ENCODE measurements around the gene RAG1.
"Not testable (repeated sequence)": the region's sequence is repeated elsewhere in the genome, so short reads cannot be mapped to it uniquely, and the experiment has no call there.

RAG1 gene

DNA sequence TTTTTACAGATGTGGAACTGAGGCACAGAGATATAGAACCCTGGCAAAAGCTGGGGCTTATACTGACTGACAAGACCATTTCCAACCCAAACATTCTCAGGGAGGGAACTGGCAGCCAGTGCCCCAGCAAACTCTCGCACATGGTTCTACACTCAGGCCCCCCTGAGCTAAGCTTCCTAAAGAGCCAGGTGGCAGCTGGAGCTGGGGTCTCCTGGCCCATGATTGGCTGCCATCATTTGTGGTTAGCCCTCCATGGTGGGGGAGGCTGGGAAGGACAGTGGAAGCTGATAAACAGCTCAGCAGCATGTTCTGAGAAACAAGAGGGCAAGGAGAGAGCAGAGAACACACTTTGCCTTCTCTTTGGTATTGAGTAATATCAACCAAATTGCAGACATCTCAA, at the start of gene RAG1:
TSS of gene RAG1 (plus strand) at position 314 of the 400 bp plus-strand sequence. CDS start 5,298 bp downstream, outside the sequence.
- DNase-seq (ENCODE audit: low read depth): no peak

DNA sequence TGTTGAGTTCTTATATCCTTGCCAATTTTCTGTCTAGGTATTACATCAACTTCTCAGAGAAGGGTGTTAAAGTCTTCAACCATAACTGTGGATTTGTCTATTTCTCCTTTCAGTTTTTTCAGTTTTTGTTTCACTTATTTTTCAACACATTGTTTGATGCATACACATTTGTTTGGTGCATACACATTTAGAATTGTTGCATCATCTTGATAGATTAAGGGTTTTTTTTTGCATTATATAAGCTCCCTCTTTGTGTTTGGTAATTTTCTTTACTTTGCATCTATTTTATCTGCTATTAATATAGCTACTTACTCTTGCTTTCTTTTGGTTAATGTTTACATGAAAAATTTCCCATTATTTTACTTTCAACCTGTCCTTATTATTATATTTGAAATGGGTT, 37.0 kb upstream of the RAG1 start:
- no peak for DNase-seq (ENCODE audit: low read depth)

GRCh38 chr11:36532941-36533601, 34.7 kb upstream of the RAG1 start:
- DNase-seq (ENCODE audit: low read depth): no peak

DNA sequence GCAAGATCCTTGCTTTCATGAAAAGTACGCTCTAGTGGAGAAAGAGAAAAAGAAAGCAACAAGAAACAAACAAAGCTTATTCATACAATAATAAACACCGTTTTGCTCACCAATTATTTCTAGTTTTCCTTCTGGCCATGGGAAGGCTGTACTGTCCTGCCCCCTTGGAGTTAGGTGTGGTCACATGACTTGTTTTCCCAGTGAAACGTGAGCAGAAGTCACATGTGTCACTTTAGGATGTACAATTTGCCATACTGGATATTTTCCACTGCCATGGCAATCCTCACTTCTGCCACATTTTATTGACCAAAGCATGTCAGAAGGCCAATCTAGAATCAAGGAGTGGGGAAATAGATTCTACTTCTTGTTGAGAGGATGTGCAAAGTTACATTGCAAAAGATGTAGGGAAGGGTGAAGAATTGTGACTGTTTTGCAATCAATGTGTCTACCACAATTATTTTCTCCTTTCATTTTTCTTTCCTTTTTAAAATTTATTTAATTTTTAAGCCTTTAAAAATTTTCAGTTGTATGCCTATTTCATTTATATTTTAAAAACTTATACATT, 33.4 kb upstream of the RAG1 start:
- DNase-seq (ENCODE audit: low read depth): no peak

DNA sequence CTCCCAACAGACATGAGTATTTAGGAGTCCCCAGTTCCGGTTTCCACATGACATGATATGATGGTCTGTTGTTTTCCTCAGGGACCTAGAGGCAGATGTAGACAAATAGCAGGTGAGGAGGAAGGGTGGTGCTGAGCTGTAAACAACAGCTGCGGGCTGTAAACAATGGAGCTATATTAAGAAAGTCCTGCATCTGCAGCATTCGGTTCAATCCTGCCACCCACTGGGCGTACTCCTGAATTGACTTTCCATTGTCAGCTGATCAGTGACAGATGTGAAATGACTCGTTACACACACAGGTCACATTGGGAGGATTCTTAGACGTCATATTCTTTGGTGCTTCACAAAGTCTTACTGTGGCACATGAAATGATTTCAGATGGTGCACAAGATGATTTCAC, 26.8 kb upstream of the RAG1 start:
- no peak for DNase-seq (ENCODE audit: low read depth)

- no peak for DNase-seq (ENCODE audit: low read depth)
Observed at GRCh38 chr11:36550385-36551115, 17.3 kb upstream of the RAG1 start.

- DNase-seq (ENCODE audit: low read depth): not testable (repeated sequence)
Observed at GRCh38 chr11:36557390-36557789, 10.4 kb upstream of the RAG1 start.

- DNase-seq (ENCODE audit: low read depth): no peak
Observed at GRCh38 chr11:36557991-36558390, 9.8 kb upstream of the RAG1 start.

DNA sequence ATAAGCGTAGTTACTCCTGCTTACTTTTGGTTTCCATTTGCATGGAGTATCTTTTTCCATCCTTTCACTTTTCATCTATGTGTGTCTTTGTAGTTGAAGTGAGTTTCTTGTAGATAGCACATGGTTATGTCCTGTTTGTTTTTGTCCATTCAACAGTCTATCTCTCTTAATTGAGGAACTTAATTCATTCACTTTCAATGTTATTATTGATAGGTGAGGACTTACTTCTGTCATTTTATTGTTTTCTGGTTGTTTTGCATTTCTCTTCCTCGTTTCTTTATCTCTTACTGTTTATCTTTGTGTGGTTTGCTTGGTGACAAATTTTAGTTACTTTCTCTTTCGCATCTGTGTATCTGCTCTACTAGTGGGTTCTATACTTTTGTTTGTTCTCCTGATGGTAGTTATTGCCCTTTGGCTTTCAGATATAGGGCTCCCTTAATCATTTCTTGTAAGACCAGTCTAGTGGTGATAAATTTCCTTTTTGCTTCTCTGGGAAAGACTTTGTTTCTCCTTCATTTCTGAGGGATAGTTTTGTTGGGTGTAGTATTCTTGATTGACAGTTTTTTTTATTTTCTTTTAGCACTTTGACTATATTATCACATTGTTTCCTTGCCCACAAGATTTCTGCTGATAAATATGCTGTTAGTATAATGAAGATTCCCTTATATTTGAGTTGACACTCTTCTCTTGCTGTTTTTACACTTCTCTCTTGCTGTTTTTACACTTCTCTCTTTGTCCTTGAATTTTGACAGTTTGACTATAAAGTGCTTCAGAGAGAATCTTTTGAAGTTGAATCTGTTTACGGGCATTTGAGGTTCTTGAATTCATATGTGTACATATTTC, 9.0 kb upstream of the RAG1 start:
- DNase-seq (ENCODE audit: low read depth): no peak

DNA sequence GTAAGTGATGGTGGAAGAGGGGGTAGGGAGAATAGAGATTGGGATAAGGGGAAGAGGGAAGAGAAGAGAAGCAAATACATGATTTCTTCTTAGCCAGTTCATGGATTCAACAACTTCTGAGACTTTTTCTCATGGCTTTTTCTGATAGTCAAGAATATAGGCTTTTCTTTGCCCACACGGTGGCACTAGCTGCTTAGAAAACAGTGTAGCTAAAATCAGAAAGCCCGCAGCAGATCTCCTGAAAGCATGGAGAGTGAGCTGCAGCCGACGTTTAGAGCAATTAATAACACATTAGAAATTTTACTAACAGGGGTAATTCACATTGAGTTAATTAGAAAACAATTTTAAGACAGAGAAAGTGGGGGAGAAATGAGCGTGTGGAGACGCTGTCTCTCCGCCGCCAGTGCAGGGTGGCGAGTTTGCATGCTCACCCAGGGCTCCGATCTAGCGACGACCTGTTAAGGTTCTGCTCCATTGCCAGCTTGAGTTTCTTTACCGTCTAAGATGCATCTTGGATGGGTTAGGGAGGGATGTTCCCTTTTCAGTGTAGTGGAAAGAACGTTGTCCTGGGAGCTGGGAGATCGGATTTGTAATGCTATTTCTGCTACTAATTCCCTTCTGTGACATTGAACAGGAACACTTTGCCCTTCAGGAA, 3.3 kb upstream of the RAG1 start:
- no peak for DNase-seq (ENCODE audit: low read depth)

DNA sequence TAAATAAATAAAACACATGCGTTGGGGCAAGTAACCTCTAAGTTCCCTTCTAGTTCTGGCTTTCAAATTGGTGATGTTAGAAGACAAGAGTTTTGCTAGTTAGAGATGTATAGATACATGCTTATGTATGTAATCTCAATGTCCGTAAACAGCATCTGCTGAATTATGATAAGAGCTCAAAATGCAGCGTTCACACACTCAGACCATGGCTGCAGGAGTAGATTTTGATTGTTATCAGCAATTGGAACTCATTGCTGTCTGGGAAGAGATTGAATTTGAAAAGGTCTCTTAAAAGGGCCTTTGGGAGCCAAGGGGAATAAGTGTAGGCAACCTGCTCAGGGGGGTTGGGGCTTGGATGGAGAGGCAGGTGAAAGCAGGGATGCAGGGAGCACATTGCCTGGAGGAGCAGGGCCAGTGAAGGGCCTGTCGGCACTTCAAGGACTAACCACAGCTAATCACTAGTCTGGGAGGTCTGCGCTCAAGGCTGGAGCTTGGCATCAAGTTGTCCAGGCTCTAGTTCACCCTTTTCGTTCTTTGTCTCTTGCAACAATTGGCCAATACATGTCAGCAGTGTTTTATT, 2.7 kb upstream of the RAG1 start:
- no peak for DNase-seq (ENCODE audit: low read depth)

GRCh38 chr11:36566407-36567053, 1.3 kb upstream of the RAG1 start:
- no peak for DNase-seq (ENCODE audit: low read depth)

DNA sequence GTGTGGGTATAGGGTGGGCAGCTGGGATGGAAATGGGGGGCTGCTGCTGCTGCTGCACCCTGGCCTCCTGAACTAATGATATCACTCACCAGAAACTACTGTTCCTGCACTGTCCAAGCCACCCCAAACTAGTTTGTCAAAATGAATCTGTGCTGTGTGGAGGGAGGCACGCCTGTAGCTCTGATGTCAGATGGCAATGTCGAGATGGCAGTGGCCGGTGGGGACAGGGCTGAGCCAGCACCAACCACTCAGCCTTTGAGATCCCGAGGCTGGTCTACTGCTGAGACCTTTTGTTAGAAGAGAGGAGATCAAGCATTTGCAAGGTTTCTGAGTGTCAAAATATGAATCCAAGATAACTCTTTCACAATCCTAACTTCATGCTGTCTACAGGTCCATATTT, 1.3 kb downstream of the RAG1 start:
- no peak for DNase-seq (ENCODE audit: low read depth)

- DNase-seq (ENCODE audit: low read depth): no peak
Observed at GRCh38 chr11:36574486-36574885, 6.7 kb downstream of the RAG1 start.

DNA sequence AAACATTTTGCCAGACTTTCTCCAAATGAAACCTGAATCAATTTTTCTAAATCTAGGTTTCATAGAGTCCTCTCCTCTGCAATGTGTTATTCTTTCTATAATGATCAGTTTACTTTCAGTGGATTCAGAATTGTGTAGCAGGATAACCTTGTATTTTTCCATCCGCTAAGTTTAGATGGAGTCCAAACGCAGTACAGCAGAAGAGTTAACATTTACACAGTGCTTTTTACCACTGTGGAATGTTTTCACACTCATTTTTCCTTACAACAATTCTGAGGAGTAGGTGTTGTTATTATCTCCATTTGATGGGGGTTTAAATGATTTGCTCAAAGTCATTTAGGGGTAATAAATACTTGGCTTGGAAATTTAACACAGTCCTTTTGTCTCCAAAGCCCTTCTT, 9.6 kb downstream of the RAG1 start:
- no peak for DNase-seq (ENCODE audit: low read depth)

DNA sequence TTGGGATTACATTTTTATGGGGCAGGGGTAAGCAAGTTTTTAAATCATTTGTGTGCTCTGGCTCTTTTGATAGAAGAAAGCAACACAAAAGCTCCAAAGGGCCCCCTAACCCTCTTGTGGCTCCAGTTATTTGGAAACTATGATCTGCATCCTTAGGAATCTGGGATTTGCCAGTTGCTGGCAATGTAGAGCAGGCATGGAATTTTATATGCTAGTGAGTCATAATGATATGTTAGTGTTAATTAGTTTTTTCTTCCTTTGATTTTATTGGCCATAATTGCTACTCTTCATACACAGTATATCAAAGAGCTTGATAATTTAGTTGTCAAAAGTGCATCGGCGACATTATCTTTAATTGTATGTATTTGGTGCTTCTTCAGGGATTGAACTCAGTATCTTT, 10.1 kb downstream of the RAG1 start:
- no peak for DNase-seq (ENCODE audit: low read depth)

GRCh38 chr11:36578458-36578857, 10.7 kb downstream of the RAG1 start:
- DNase-seq (ENCODE audit: low read depth): no peak

DNA sequence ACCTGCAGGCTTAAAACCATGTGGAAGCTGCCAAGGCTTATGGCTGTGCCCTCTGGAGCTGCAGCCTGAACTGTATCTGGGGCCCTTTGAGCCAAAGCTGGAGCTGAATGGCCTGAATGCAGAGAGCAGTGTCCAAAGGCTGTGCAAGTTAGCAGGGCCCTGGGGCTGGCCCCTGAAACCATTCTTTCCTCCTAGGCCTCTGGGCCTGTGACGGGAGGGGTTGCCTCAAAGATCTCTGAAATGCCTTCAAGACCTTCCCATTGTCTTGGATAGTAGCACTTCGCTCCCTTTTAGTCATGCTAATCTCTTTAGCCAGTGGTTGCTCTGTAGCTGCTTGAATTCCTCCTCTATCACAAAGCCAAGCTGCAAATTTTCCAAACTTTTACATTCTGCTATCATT, 13.7 kb downstream of the RAG1 start:
- no peak for DNase-seq (ENCODE audit: low read depth)

DNA sequence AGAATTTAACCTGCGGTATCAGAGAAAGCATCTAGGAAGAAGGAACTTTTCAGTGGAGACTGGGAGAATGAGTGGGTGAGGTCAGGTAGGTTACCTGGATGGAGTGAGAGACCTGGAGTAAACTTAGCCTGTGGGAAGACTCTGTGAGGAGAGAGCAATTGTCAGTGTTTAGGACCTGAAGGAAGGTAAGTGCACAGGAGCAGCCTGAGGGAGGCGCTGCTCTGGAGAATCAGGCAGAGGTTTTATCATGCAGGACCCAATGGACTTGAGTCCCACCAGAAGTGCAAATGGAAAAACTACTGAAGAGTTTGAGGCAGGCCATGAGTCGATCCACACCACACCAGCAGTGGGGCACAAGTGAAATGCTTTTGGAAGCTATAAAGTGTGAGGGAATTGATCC, 15.9 kb downstream of the RAG1 start:
- no peak for DNase-seq (ENCODE audit: low read depth)

- DNase-seq (ENCODE audit: low read depth): no peak
Observed at GRCh38 chr11:36586543-36586942, 18.7 kb downstream of the RAG1 start.

DNA sequence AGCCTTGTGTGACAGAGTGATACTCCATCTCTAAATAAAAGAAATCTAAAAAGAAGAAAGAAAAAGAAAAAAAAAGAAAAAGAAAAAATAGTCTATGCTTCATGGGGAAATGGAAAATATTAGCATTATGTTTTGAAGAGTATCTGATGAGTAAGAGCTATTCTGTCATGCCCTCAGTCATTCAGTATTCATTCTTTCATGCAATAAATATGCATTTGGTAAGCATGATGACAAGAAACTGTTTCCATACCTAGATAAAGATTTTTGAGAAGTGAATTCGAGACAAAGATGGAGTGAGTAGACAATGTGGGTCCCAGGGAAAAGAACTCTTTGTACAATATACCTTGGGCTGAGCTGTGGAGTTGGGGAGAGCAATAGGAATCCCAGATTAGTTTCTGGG, 20.3 kb downstream of the RAG1 start:
- DNase-seq (ENCODE audit: low read depth): no peak

Data from non-pigmented ciliary epithelial cell (primary cell).